GM19438 (cell line): Measurements from ENCODE around the gene GFOD1.
"Not testable (repeated sequence)": the region's sequence is repeated elsewhere in the genome, so short reads cannot be mapped to it uniquely, and the experiment has no call there.

Experiments
- ATAC-seq: cut with Tn5 transposase; IDR thresholded peaks from one replicate; pipeline ENCODE4 v1.9.1; 2021; ENCODE audit warnings: low read depth; ENCODE audit not compliant: unreplicated experiment

Gene GFOD1

DNA sequence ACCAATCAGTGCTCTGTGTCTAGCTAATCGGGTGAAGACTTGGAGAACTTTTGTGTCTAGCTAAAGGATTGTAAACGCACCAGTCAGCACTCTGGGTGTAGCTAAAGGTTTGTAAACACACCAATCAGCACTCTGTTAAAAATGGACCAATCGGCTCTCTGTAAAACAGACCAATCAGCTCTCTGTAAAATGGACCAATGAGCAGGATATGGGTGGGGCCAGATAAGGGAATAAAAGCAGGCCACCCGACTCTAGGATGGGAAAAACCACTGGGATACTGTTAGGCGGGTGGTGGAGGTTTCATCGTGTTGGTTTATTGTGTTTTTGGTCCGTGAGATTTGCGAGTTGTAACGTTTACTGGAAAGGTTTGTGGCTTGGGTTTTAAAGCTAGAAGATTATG lies 25.5 kb upstream of the GFOD1 start:
- no peak for ATAC-seq

DNA sequence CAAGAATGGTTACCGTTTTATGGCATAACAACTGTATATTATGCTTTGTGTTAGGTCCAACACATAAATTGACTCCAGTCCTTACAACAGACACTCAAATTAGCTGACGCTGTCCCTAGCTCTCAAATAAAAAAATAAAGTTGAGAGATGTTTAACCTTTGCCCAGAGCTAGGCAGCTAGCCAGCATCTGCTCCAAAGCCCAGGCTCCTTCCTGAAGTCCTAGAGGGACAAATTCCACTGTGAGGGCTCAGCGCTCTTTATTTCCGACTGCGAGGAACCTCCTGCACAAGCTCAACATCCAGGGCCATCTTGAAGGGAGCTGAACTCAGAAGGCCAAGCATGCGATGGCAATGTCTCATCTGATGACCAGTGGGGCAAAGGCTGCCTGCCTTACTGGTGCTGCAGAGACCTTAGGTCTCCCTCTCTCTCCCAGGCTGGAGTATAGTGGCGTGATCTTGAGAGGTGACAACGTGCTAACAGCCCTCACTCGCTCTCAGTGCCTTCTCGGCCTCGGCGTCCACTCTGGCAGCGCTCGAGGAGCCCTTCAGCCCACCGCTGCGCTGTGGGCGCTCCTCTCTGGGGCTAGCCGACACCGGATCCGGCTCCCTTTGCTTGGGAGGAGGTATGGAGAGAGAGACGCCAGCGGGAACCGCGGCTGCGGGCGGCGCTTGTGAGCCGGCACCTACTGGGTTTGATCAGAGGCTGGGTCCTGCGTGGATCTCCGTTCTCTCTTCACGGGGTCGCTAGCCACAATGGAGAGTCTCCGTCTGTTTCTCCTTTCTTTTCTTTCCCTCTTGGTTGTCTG lies 24.7 kb upstream of the GFOD1 start:
- ATAC-seq = no peak

DNA sequence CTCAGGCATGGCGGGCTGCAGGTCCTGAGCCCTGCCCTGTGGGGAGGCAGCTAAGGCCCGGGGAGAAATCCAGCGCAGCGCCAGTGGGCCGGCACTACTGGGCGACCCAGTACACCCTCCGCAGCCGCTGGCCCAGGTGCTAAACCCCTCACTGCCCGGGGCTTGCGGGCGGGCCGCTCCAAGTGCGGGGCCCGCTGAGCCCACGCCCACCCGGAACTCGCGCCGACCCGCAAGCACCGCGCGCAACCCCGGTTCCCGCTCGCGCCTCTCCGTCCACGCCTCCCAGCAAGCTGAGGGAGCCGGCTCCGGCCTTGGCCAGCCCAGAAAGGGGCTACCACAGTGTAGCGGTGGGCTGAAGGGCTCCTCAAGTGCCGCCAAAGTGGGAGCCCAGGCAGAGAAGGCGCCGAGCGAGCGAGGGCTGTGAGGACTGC lies 23.8 kb upstream of the GFOD1 start:
- ATAC-seq = not testable (repeated sequence)

DNA sequence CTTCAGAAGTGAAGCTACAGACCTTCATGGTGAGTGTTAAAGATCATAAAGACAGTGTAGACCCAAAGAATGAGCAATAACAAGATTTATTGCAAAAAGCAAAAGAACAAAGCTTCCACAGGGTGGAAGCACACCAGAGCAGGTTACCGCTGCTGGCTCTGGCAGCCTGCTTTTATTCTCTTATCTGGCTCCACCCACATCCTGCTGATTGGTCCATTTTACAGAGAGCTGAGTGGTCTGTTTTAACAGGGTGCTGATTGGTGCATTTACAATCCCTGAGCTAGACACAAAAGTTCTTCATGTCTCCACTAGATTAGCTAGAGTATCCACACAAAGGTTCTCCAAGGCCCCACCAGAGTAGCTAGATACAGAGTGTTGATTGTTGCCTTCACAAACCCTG lies 23.0 kb upstream of the GFOD1 start:
- ATAC-seq = not testable (repeated sequence)

DNA sequence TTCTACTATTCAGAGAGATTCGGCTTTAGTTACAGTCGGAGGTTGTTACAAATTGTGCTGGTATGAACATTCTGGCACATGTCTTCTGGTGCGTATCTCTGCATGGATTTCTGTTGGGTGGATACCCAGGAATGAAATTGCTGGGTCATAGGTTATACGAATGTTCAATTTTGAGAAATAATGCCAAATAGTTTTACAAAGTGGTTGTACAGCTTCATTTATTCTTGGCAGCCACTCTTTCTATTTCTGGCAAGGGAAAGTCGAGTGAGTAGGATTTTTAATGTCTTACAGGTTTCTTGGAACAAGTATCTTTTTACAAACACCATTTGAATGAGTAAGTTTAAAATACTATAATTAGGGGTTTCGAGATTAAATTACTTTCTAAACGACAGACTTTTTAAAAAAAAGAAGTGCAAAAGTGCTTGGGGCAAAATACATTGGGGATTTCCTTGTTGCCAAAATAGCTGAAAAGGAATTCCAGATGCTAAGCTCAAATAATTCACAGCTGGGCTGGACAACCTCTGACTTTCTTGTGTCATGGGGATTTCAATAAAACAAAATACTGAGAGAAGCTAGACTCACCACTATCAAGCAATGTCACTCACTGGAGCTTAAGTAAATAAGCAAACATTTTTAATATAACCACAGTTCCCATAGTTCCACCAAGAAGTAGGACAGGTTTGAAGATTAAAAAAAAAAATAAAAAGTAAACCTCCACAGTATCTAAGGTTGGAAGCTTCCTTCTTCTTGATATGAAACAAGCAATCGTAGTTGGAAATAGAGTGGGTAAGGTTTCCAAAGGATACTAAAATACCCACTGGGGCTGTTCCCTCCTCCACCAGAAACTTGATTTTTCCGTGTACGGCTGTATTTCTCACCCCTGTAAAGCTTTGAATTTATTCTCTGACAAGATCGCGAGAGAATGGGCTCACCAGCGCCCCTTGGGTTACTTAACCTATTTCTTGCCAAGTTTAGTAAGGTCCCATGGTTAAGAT lies 21.6 kb upstream of the GFOD1 start:
- no peak for ATAC-seq

- ATAC-seq = no peak
Observed at GRCh38 chr6:13507306-13507860, 20.0 kb upstream of the GFOD1 start.

DNA sequence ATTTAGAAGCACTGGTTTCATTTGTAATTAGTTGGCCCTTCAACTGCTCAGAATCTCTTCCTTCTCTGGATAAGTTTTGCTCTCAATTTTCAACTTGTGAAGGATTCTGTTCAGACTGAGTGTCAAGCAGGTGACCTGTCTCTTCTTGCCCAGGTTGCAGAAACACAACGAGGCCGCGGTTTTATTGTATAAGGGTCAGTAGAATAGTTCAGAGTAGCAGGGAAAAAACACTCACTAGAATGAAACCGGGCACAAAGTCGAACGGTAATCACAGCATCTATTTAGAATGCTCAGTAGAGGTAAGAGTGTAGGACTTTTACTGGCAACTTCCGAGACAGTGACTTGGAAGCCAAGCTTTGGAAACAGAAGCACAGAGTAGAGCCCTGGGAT lies 17.9 kb upstream of the GFOD1 start:
- no peak for ATAC-seq

GRCh38 chr6:13504611-13505344 lies 17.4 kb upstream of the GFOD1 start:
- ATAC-seq = no peak

GRCh38 chr6:13500915-13501314 lies 13.5 kb upstream of the GFOD1 start:
- no peak for ATAC-seq

DNA sequence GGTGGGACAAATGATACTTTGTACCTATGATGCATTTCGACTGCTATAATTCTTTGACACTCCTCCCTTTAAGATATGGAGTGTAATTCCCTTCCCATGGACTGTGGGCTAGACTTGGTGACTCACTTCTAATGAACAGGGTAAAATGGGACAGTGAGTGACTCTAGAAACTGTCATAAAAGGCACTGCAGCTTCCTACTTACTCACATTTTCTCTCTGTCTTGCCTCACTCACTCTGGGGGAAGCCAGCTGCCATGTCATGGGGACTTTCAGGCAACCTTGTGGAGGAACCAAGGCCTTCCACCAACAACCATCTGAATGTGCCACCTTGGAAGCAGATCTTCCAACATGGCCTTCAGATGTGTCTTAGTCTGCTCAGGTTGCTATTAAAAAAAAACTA lies 12.9 kb upstream of the GFOD1 start:
- ATAC-seq = no peak

DNA sequence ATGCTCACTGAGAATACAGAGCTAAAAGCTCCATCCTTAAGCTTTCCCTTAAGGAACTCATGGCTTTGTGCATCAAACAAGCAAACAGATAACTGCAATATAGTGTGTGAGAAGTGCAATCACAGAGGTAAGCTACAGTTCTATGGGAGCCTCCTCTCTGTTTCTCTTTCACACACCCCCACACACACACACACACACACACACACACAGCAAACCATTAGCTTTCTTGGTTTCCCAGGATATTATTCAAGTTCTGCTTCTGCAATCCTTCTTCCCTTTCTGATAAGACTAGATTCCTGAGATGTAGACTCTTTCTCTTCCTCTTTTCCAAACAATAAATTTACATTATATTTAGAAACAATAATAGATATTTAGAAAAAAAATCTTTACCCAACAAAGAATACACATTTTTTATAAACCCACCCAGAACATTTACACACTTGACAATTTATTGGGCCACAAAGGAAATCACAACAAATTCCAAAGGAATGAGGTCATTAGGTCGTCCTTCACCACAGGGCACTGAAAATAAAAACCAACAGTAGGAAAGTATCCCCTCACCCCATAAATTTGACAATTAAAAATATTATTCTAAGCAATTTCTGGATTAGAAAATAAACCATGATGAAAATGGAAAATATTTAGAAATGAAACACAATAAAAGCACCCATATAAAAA lies 9.3 kb upstream of the GFOD1 start:
- no peak for ATAC-seq

DNA sequence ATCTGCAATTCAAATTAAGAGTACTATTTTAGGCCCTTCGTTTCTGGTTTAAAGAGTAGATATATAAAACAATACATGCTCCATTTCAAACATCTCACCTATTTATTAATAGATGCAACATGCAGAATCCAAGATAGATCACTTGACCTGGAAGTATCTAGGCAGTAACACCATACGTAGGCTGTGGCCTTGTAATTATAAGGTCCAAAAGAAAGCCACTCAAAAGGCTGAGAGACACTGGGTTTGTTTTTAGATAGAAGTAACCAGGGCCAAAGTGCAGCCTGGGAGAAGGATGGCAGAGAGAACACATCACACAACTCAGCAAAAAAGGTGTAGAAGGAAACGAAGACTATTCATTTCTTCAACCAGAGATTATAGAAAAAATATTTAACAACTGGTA lies 8.4 kb upstream of the GFOD1 start:
- ATAC-seq = no peak

DNA sequence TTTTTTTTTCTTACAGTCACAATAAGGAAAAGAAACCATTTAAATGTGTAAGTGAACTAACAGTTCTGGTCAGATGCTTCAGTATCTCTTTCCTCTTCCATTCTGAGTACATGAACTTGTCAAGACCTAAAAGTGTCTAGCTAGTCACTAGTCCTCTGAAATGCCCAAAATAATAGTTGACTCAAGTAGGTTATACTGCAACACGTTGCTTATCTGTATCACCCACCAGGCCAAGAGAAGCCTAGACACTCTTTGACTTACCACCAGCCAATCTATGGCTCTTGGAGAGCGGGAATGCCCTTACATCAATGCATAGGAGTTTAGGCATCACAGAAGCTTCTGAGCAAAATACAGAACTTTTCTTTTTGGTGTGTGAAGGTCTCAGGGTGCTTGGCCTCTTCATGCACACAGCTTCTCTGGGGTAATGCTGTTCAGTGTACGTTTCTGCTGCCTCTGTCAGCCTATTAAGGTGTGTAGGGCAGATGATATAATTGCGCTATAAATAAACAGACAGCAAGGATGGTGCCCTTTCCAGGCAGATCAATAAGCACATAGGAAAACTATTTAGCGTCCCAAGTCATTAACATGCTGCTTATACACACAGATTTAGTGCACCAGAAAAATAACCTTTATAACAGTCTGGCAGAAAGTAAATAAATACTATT lies 7.8 kb upstream of the GFOD1 start:
- no peak for ATAC-seq

DNA sequence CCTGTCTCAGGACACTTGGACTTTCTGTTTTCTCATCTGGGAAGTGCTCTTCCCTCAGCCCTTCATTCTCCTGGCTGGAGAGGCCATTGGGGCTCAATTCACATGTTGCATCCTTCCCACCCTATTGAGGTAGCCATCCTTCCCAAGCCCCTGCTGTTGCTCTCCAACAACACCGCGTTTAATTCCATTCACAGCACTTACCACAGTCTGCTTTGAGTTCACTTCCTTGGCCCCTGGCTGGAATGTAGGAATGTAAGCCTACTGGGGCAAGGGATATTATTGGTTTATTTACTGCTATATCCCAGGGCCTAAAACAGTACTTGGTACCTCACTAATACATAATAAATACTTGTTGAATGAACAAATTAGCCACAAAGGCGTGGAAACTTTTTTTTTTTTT lies 6.7 kb upstream of the GFOD1 start:
- ATAC-seq = no peak

DNA sequence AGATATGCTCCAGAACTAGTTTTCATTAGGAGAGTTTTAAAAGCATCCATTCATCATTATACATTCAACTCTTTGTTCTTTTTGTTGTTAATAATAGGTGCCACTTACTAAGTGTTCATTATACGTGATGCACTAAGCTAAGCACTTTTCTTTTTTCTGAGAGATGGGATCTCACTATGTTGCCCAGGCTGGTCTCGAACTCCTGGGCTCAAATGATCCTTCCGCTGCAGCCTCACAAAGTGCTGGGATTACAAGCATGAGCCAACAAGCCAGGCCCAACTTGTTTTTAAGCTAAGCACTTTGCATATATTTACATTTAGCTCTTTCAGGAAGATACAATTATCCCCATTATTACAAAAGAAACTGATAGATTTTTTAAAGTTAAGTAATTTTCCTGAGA lies 5.7 kb upstream of the GFOD1 start:
- no peak for ATAC-seq

DNA sequence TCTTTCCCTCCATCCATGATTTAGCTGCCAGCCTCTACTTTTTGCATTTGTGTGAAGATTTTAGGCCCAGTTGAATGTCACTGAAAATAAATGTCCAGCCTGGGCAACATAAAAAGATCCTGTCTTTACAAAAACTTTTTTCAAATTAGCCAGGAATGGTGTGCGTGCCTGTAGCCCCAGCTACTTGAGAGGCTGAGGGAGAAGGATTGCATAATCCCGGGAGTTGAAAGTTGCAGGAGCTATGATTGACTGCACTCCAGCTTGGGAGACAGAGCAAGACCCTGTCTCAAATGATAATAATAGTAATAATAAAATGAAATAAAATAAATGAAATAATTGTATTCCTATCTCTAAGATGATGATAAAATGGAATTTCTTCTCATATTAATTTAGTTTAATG lies 5.0 kb upstream of the GFOD1 start:
- ATAC-seq = no peak

GRCh38 chr6:13491538-13491937 lies 4.1 kb upstream of the GFOD1 start:
- ATAC-seq = no peak

DNA sequence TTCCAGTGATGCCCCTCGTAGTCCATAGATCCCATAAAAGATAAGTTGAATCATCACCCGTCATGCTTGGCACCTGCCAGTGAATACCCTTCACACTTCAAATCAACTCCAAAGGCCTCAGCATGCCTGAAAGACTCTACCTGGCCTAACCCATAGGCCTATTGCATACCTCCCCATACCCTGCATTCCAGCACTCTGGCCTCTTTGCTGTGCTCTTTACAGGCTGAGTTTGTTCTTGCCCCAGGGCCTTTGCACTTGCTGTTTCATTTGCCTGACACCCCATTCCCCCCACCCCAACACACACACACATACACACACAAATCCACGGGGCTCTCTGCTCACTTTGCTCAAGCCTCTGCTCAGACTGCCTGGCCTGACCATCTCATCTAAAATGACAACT lies 3.0 kb upstream of the GFOD1 start:
- no peak for ATAC-seq

GRCh38 chr6:13488896-13489237 lies 1.5 kb upstream of the GFOD1 start:
- ATAC-seq = no peak
